GM21529 (cell line): ENCODE results near the gene ASB5.
A peak's percentile ranks its signal among the peaks of the same experiment; 100 is the strongest.
"Not testable (repeated sequence)": the region's sequence is repeated elsewhere in the genome, so short reads cannot be mapped to it uniquely, and the experiment has no call there.

Experiments used
- ATAC-seq: cut with Tn5 transposase; IDR thresholded peaks from one replicate; pipeline ENCODE4 v1.9.1; 2021; ENCODE audit not compliant: unreplicated experiment

The ASB5 gene

DNA sequence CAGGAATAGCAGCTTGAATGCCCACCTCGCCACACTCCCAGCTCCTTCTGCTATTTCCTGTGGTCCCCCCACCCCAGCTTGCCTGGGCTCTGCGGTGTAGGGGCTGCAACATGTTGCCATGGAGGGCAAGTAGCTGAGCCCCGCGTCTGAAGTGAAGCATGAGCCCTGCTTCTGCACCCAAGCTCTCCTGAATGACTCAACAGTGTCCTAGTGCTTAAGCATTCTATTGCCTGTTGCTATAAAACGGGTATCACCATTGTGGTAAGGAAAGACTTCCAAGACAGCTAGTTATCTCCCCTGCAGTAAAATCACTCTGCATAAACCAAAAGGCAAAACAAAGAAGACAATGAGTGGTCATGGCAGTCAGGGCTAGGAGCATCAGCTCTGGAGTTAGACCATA, 42.3 kb downstream of the ASB5 start:
- no peak for ATAC-seq

DNA sequence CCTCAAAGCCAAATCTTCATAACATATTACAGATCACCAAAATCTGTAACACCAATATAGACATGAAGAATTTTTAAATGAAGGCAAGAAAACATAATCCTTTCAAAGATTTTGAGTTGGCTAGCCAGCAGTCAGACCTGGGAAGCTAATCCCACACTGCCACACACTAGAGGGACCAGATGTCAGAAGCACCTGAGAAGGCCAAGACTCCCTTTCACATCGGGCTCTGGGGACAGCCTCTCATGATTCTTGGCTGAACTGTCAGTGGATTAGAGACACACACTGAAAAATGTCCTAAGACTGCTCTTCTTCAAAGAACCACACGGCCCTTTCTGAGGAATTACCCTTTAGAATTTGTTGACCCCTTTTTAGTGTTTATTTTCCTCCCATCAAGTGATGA, 45.5 kb downstream of the ASB5 start:
- no peak for ATAC-seq

DNA sequence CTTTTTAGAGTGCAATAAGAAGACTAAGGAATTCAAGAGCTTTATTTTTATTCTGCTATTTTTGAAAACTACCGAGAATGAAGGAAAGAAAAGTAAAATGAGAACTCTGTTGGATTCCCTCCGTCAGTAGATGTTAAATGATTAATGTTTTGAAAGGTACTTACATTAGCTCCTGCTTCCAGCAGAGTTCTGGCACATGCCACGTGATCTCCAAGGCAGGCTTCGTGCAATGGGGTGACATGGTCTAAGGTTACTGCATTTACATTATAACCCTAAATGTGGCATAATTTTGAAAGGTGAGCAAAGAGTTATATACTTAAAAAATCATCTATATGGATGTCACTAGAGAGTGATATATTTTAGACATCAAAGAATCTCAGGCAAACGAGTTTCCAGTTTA, 46.9 kb downstream of the ASB5 start:
- ATAC-seq: no peak

DNA sequence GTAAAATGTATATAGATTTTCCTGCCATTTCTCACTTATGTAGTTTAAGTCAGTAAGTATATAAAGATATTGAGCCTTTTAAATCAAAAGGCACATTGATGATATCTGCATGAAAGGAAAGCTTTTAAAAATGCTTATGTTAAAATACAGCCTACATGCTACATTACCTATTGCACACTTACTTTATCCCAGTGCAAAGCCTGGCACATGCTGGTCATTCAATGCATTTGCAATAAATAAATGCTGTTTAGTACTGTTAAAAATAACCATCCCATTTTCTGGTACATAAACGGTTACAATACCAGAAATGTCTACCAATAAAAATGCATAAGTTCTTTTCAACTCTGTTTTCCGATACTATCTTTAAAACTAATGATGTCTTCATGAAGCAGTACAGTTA, 51.5 kb downstream of the ASB5 start:
- ATAC-seq: no peak

DNA sequence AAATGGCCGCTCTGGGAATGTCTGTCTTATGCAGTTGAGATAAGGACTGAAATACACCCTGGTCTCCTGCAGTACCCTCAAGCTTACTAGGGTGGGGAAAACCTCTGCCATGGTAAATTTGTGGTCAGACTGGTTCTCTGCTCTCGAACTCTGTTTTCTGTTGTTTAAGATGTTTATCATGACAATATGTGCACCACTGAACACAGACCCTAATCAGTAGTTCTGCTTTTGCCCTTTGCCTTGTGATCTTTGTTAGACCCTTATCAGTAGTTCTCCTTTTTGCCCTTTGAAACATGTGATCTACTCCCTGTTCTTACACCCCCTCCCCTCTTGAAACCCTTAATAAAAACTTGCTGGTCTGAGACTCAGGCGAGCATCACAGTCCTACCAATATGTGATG, 56.7 kb downstream of the ASB5 start:
- ATAC-seq: not testable (repeated sequence)

- no peak for ATAC-seq
Measured at GRCh38 chr4:176210579-176211296, 58.3 kb downstream of the ASB5 start.

- ATAC-seq: no peak
Measured at GRCh38 chr4:176210101-176210500, 58.9 kb downstream of the ASB5 start.

DNA sequence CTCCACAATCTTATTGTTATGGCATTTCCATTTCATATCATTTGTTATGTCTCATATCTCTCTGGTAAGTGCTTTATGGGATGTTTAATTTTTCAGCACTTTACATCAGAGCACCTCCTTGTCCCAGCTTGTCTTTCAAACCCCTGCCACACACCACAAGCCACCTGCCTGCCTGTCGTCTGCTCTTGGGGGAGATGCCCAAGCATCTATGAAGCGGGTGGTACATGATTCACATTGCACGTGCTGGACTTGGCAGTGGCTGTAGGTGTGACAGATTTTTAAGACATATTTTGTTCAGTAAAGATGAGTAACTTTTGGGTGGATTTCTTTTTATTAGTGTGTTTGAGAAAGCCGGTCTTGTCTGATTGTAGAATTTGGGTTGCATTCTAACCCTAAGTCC, 59.5 kb downstream of the ASB5 start:
- no peak for ATAC-seq

- ATAC-seq: no peak
Measured at GRCh38 chr4:176207839-176208238, 61.2 kb downstream of the ASB5 start.

DNA sequence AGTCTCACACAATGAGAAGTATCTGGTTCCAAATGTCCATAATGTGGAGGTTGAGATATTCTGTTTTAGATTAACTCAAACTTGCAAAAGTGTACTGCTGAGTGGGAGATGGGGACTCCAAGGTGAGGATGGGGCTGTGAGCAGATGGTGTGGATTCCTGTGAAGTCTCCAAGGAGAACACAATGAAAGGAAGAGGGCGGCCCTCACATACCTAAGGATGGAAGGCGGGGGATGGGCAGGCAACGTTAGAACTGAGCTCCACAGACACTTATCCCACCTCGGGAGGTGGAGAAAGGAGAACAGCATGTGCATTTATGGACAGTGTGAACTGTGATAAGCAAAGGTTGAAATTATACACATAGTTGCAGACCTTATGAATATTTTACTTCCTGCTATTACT, 63.7 kb downstream of the ASB5 start:
- ATAC-seq: no peak

GRCh38 chr4:176198316-176198903, 70.6 kb downstream of the ASB5 start:
- ATAC-seq: no peak

DNA sequence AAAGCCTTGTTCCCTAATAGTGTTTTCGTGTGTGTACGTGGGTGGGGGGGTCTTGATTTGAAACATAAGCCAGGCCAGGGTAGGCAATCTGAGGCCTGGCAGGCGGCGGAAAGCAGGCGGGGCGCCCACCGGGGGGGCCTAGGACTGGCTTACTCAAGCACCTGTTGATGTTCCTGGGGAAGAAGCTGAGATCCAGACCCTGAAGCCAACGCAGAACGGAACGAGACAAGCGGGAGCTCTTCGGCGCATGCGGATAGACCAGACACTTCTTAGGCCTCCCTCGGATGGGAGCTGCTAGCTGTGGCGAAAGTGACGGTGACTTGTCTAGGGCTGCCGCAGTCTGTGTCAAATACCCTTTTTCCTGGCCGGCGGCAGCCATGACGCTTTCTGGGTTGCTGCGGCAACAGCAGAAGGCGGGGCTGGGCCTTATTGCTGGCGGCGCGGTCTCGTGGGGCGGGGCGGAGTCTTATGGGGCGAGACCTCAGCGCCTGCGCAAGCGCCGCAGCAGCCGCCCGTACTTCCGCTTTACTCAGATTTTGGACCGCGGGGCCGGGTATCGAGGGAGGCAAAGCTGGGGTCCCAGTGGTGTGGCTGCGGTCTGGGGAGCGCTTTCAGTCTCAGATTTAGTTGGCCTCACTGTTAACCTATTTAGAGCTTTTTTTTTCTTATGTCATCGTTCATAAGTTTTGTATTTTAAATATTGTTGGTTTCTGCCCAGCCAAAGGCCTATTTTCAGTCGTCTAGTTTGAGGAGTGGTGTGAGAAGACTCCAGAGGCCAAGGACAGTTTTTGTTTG, 73.6 kb downstream of the ASB5 start, which contains the start of gene SPATA4:
Gene SPATA4, minus strand, starts transcription at position 402 of the 795 bp plus-strand sequence. Its CDS starts 23 bp downstream, at position 379.
- ATAC-seq: peak; percentile 99

- no peak for ATAC-seq
Measured at GRCh38 chr4:176193938-176194337, 75.1 kb downstream of the ASB5 start.

DNA sequence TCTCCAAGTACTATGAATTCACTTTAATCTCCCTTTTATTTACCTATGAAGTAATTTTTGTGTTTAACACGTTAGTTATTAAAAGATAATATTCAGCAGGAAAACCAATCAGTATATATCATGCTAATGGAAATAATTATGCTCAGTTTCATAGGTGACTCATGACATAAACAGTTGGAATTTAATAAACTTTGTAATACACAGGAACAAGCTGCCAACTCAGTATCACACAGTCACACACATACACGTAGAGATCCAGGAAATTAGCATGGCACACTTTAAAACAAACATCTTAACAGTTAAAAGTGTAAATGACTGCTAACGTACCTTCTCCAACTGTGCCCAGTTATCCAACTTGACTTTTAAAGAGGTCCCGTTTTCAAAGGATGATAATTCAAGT, 75.9 kb downstream of the ASB5 start:
- ATAC-seq: no peak

DNA sequence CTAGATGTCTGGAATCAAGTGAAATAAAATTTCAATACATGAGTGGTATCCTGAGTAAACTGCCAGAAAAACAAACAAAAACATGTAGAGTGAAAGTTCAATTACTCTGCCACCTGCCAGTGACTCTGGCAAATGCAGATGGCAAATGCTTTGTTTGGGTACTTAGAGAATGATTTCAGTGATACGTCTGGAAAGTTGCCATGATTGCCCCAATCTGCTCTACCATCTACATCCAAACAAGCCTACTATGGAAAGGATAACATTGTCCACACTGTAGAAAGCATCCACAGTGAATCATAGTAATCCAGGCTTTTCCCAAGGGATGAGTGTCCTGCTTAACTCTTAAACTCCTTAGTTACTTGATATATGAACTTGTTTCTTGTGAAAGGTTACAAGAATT, 77.0 kb downstream of the ASB5 start:
- no peak for ATAC-seq

- no peak for ATAC-seq
Measured at GRCh38 chr4:176189891-176190795, 78.9 kb downstream of the ASB5 start.

- ATAC-seq: no peak
Measured at GRCh38 chr4:176188654-176189053, 80.4 kb downstream of the ASB5 start.

GRCh38 chr4:176187624-176188023, 81.4 kb downstream of the ASB5 start:
- no peak for ATAC-seq

DNA sequence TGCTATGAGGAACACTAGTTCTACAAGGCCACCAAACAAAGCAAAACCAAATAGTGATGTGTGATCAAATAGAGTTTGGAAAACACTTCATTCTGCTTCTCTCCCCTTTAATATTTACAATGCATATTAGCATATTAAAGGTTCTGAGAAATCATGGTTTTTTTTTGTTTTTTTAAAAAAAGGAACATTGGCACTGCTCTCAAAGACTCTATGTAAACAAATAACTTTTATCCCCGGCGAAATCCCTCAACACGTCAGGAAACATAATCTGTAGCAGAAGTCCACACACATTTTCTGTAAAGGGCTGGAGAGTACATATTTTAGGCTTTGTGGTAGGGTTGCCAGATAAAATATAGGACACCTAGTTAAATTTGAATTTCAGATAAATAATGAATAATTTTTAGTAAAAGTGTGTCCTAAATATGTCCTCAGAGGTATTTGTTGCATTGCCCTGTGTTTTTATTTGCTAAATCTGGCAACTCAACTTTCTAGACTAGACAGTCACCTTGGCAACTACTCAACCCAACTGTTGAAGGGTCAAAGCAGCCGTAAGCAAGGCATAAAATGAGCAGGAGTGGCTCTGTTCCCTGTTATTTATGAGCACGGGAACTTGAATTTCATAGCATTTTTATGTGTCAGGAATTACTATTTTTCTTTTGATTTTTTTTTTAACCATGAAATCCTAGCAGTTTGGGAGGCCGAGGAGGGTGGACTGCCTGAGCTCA, 82.2 kb downstream of the ASB5 start:
- ATAC-seq: no peak

DNA sequence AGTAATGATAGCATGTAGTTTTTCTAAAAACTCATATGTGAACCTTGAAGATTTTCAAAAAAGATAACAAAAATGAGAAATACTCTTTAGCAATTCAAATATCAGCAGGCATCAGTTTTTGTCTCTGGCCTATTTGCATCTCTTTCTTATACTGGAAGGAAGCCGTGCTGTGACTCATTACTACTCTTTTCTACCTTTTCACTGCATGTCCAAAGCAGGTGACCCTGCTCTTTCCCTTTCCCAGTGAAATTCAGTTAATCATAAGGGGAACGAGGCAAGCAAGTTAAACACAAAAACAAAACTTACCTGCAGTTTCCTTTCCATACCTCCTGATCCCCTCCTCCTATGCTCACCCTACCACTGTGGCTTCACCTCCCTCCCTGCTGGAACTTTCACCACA, 83.0 kb downstream of the ASB5 start:
- no peak for ATAC-seq
